HG03159 (cell line): ENCODE measurements around the gene FXR1.
"Not testable (repeated sequence)": the region's sequence is repeated elsewhere in the genome, so short reads cannot be mapped to it uniquely, and the experiment has no call there.

Experiments
- ATAC-seq: cut with Tn5 transposase; IDR thresholded peaks from one replicate; pipeline ENCODE4 v1.9.1; 2021; ENCODE audit warnings: mild to moderate bottlenecking, moderate library complexity; ENCODE audit not compliant: unreplicated experiment

Gene FXR1

GRCh38 chr3:180912304-180913296 is at the start of gene FXR1:
FXR1 (plus strand) TSS chr3:180912670; CDS start chr3:180912686, 16 bp downstream.
- peak; percentile 99 for ATAC-seq

- no peak for ATAC-seq
Measured at GRCh38 chr3:180870008-180870699, 42.3 kb upstream of the FXR1 start.

- ATAC-seq, result no peak
Measured at GRCh38 chr3:180871901-180872300, 40.6 kb upstream of the FXR1 start.

- ATAC-seq, result not testable (repeated sequence)
Measured at GRCh38 chr3:180872430-180872829, 40.0 kb upstream of the FXR1 start.

- no peak for ATAC-seq
Measured at GRCh38 chr3:180875124-180875698, 37.3 kb upstream of the FXR1 start.

GRCh38 chr3:180881065-180881801 is 31.2 kb upstream of the FXR1 start:
- no peak for ATAC-seq

- no peak for ATAC-seq
Measured at GRCh38 chr3:180882115-180882514, 30.4 kb upstream of the FXR1 start.

- no peak for ATAC-seq
Measured at GRCh38 chr3:180888992-180889560, 23.4 kb upstream of the FXR1 start.

- ATAC-seq, result no peak
Measured at GRCh38 chr3:180898572-180898971, 13.9 kb upstream of the FXR1 start.

- no peak for ATAC-seq
Measured at GRCh38 chr3:180909369-180910127, 2.9 kb upstream of the FXR1 start.

GRCh38 chr3:180910823-180911222 is 1.6 kb upstream of the FXR1 start:
- no peak for ATAC-seq

GRCh38 chr3:180911876-180912303 is 580 bp upstream of the FXR1 start:
- ATAC-seq, result peak; percentile 16

- no peak for ATAC-seq
Measured at GRCh38 chr3:180913581-180914404, 1.3 kb downstream of the FXR1 start.

- ATAC-seq, result no peak
Measured at GRCh38 chr3:180918542-180918941, 6.1 kb downstream of the FXR1 start.

- ATAC-seq, result no peak
Measured at GRCh38 chr3:180922242-180922641, 9.8 kb downstream of the FXR1 start.

GRCh38 chr3:180923561-180923960 is 11.1 kb downstream of the FXR1 start:
- no peak for ATAC-seq

- ATAC-seq, result no peak
Measured at GRCh38 chr3:180926526-180926925, 14.1 kb downstream of the FXR1 start.

GRCh38 chr3:180929376-180929775 is 16.9 kb downstream of the FXR1 start:
- no peak for ATAC-seq

- no peak for ATAC-seq
Measured at GRCh38 chr3:180930526-180930925, 18.1 kb downstream of the FXR1 start.
